ENCODE measurements around the gene PPP6R2. TPM values are rescaled to one million over a fixed set of nuclear protein-coding genes. Genes with fewer than 3 reads are reported as not detected.
"Not testable (repeated sequence)": the region's sequence is repeated elsewhere in the genome, so short reads cannot be mapped to it uniquely, and the experiment has no call there.

PPP6R2 gene
- total and polyA plus RNA-seq, 11 donors = 29.6 to 68.1 (median 41.5) TPM

GRCh38 chr22:50401907-50402306 is 58.8 kb downstream of the PPP6R2 start:
- H3K27ac ChIP-seq = peak overlapping the region in 1 of 12 donors; percentile 79
- 92 to 98% (median 96%) methylated on average over 4 of the region's 4 CpGs for WGBS, 4 donors
- no peak for ATAC-seq

GRCh38 chr22:50403701-50404101 is 60.6 kb downstream of the PPP6R2 start:
- TF ChIP-seq CTCF (IDR thresholded peaks at IDR 0.05) = no peak
- no peak for TF ChIP-seq POLR2A (IDR thresholded peaks at IDR 0.05)
- Histone ChIP-seq H3K4me3 (no peak overlapping the region), H3K27me3 (no peaks in the 10 kb centered on the region), H3K27ac (peak overlapping the region in 4 of 12 donors; percentile 20 to 79 (median 25)), H3K4me1 (peaks cover 0 to 52% (median 10%) of the 10 kb centered on the region in 12 donors), H3K36me3 (peaks cover 0 to 48% (median 25%) of the 10 kb centered on the region in 9 donors), H3K9me3 (no peaks in the 10 kb centered on the region)
- ATAC-seq (peak in 3 of 4 donors; percentile 46 to 61 (median 54)), DNase-seq (peak; percentile 63 to 87 (median 72))
- intact Hi-C loops (cut with DNase I) = no loop called here
- WGBS, 4 donors = 18 to 25% (median 20%) methylated on average over 8 of the region's 8 CpGs

More at GRCh38 chr22:50401907-50402306, 58.8 kb downstream of the PPP6R2 start:
- Histone ChIP-seq H3K4me1 (peaks cover 0 to 60% (median 10%) of the 10 kb centered on the region in 12 donors), H3K27me3 (no peaks in the 10 kb centered on the region), H3K9me3 (no peaks in the 10 kb centered on the region), H3K4me3 (no peak overlapping the region), H3K36me3 (peaks cover 0 to 35% (median 11%) of the 10 kb centered on the region in 9 donors)
- no peak for TF ChIP-seq CTCF (IDR thresholded peaks at IDR 0.05)
- no peak for TF ChIP-seq POLR2A (IDR thresholded peaks at IDR 0.05)
- intact Hi-C loops (cut with DNase I) = no loop called here
- DNase-seq = no peak

GRCh38 chr22:50406416-50407170 is 63.5 kb downstream of the PPP6R2 start:
- Histone ChIP-seq H3K27me3 (no peaks in the 10 kb centered on the region), H3K4me1 (peaks cover 0 to 26% (median 7%) of the 10 kb centered on the region in 12 donors), H3K27ac (no peak overlapping the region), H3K36me3 (peaks cover 0 to 52% (median 37%) of the 10 kb centered on the region in 9 donors), H3K4me3 (no peak overlapping the region), H3K9me3 (no peaks in the 10 kb centered on the region)
- DNase-seq (peak in 1 of 5 donors; percentile 14), ATAC-seq (no peak)
- 96 to 97% (median 97%) methylated on average over 25 of the region's 25 CpGs for WGBS, 4 donors
- intact Hi-C loops (cut with DNase I) = no loop called here
- TF ChIP-seq POLR2A (IDR thresholded peaks at IDR 0.05) (no peak), CTCF (IDR thresholded peaks at IDR 0.05) (no peak)

GRCh38 chr22:50408311-50408710 is 65.2 kb downstream of the PPP6R2 start:
- 89 to 95% (median 93%) methylated on average over 13 of the region's 13 CpGs for whole genome bisulfite sequencing, 4 donors
- Histone ChIP-seq H3K4me3 (no peak overlapping the region), H3K9me3 (no peaks in the 10 kb centered on the region), H3K36me3 (peaks cover 0 to 60% (median 40%) of the 10 kb centered on the region in 9 donors), H3K4me1 (peaks cover 0 to 12% (median 7%) of the 10 kb centered on the region in 12 donors), H3K27me3 (no peaks in the 10 kb centered on the region), H3K27ac (no peak overlapping the region)
- DNase-seq = peak in 1 of 5 donors; percentile 23
- no peak for ATAC-seq
- TF ChIP-seq CTCF (IDR thresholded peaks at IDR 0.05) = no peak
- TF ChIP-seq POLR2A (IDR thresholded peaks at IDR 0.05) = no peak
- intact Hi-C loops (cut with DNase I) = no loop called here

- peaks cover 0 to 66% (median 45%) of the 10 kb centered on the region in 9 donors for H3K36me3 ChIP-seq
- ATAC-seq; H3K27me3 ChIP-seq; H3K27ac ChIP-seq; H3K4me3 ChIP-seq; H3K4me1 ChIP-seq; H3K9me3 ChIP-seq; intact Hi-C loops (cut with DNase I): not testable (repeated sequence)
- WGBS, 4 donors = 64 to 86% (median 77%) methylated on average over 9 of the region's 9 CpGs
- peak in 1 of 5 donors; percentile 5 for DNase-seq
These were observed 65.8 kb downstream of the PPP6R2 start for GRCh38 chr22:50408954-50409353.
